ENCODE data around the gene HDAC4. TPM values are rescaled to one million over a fixed set of nuclear protein-coding genes. Genes with fewer than 3 reads are reported as not detected.

HDAC4 gene
- total RNA-seq, 1 donor from 2014 or later, result 65.7 TPM

GRCh38 chr2:239392072-239392357, 8.8 kb downstream of the HDAC4 start:
- Histone ChIP-seq H3K4me1 (peaks cover 0 to 9% of the 10 kb centered on the region in 2 donors), H3K36me3 (peaks cover 0 to 3% of the 10 kb centered on the region in 2 donors), H3K9me3 (no peaks in the 10 kb centered on the region), H3K27me3 (no peaks in the 10 kb centered on the region), H3K27ac (no peak overlapping the region), H3K4me3 (no peak overlapping the region)
- peak in 1 of 2 donors; percentile 57 for DNase-seq (ENCODE audit: low spot score in 2 of 2)
- no peak for TF ChIP-seq CTCF (IDR thresholded peaks at IDR 0.05)
- intact Hi-C loops (cut with DNase I), result no loop called here

GRCh38 chr2:239391286-239392071, 9.3 kb downstream of the HDAC4 start:
- Histone ChIP-seq H3K36me3 (peaks cover 0 to 3% of the 10 kb centered on the region in 2 donors), H3K4me3 (no peak overlapping the region), H3K4me1 (peaks cover 0 to 9% of the 10 kb centered on the region in 2 donors), H3K9me3 (no peaks in the 10 kb centered on the region), H3K27me3 (no peaks in the 10 kb centered on the region), H3K27ac (no peak overlapping the region)
- intact Hi-C loops (cut with DNase I), result no loop called here
- no peak for TF ChIP-seq CTCF (IDR thresholded peaks at IDR 0.05)
- peak in 1 of 2 donors; percentile 27 for DNase-seq (ENCODE audit: low spot score in 2 of 2)

- H3K36me3 ChIP-seq, result peaks cover 0 to 3% of the 10 kb centered on the region in 2 donors
- no peaks in the 10 kb centered on the region for H3K27me3 ChIP-seq
- no peaks in the 10 kb centered on the region for H3K9me3 ChIP-seq
- H3K27ac ChIP-seq, result no peak overlapping the region
- H3K4me3 ChIP-seq, result no peak overlapping the region
- peak in 1 of 2 donors; percentile 63 for DNase-seq (ENCODE audit: low spot score in 2 of 2)
- peaks cover 0 to 9% of the 10 kb centered on the region in 2 donors for H3K4me1 ChIP-seq
- no peak for TF ChIP-seq CTCF (IDR thresholded peaks at IDR 0.05)
- intact Hi-C loops (cut with DNase I), result no loop called here
These were observed 10.1 kb downstream of the HDAC4 start for GRCh38 chr2:239390546-239391285.

GRCh38 chr2:239389414-239390329, 11.1 kb downstream of the HDAC4 start:
- no peaks in the 10 kb centered on the region for H3K9me3 ChIP-seq
- intact Hi-C loops (cut with DNase I), result no loop called here
- TF ChIP-seq CTCF (IDR thresholded peaks at IDR 0.05), result no peak
- DNase-seq (ENCODE audit: low spot score in 2 of 2), result no peak
- no peak overlapping the region for H3K4me3 ChIP-seq
- H3K36me3 ChIP-seq, result peaks cover 0 to 3% of the 10 kb centered on the region in 2 donors
- no peak overlapping the region for H3K27ac ChIP-seq
- no peaks in the 10 kb centered on the region for H3K27me3 ChIP-seq
- peaks cover 0 to 9% of the 10 kb centered on the region in 2 donors for H3K4me1 ChIP-seq
